Fibroblast of lung (primary cell): ENCODE data around the gene HAO2. TPM values are rescaled to one million over a fixed set of nuclear protein-coding genes. Genes with fewer than 3 reads are reported as not detected.

Source experiments
- DNase-seq, 2 donors: peaks; one replicate each; pipeline versions ENCODE4 v3.0.0 to v3.0.0-alpha.2; 2010; ENCODE audit warnings: low read depth in 2 of 2
- H2AFZ ChIP-seq: 2 replicates; pipeline ENCODE4 v1.5.1; 2012; ENCODE audit warnings: low read length, control low read depth, inconsistent platforms
- H3K27ac ChIP-seq: 2 replicates; pipeline ENCODE4 v1.5.1; 2011; ENCODE audit warnings: low read length, control low read depth; ENCODE audit not compliant: insufficient read depth
- H3K27me3 ChIP-seq: 2 replicates; pipeline ENCODE4 v1.5.1; 2011; ENCODE audit warnings: mild to moderate bottlenecking, low read length; ENCODE audit not compliant: control insufficient read depth, insufficient read depth
- H3K36me3 ChIP-seq: 2 replicates; pipeline ENCODE4 v1.5.1; 2011; ENCODE audit warnings: low read length; ENCODE audit not compliant: control insufficient read depth, insufficient read depth
- H3K4me1 ChIP-seq: 2 replicates; pipeline ENCODE4 v1.5.1; 2011; ENCODE audit warnings: low read length; ENCODE audit not compliant: control insufficient read depth, insufficient read depth; ENCODE audit errors: extremely low read depth
- H3K4me2 ChIP-seq: 2 replicates; pipeline ENCODE4 v1.5.1; 2011; ENCODE audit warnings: low read length, control low read depth; ENCODE audit not compliant: insufficient read depth; ENCODE audit errors: extremely low read depth
- H3K4me3 ChIP-seq, 4 experiments: fragments of 200-600 bp in 1 of 4; sonication (generic) in 1 of 4; replicated peaks in 1 of 4; 2 replicates each; pipeline ENCODE4 v1.5.1; 2011 to 2016; ENCODE audit warnings: low read length in 4 of 4, low read depth in 3 of 4, mild to moderate bottlenecking in 3 of 4, control low read depth in 2 of 4, inconsistent platforms in 1 of 4, mixed read lengths in 1 of 4; ENCODE audit not compliant: insufficient read depth in 1 of 4; ENCODE audit errors: control extremely low read depth in 1 of 4
- H3K79me2 ChIP-seq: 2 replicates; pipeline ENCODE4 v1.5.1; 2012; ENCODE audit warnings: mild to moderate bottlenecking, low read length, inconsistent platforms; ENCODE audit not compliant: control insufficient read depth, insufficient read depth
- H3K9ac ChIP-seq: 2 replicates; pipeline ENCODE4 v1.5.1; 2011; ENCODE audit warnings: mild to moderate bottlenecking, low read length, control low read depth; ENCODE audit not compliant: insufficient read depth
- H3K9me3 ChIP-seq: 2 replicates; pipeline ENCODE4 v1.5.1; 2012; ENCODE audit warnings: low read depth, low read length; ENCODE audit not compliant: control insufficient read depth, insufficient read depth
- H4K20me1 ChIP-seq: 2 replicates; pipeline ENCODE4 v1.5.1; 2011; ENCODE audit warnings: low read length; ENCODE audit not compliant: control insufficient read depth, insufficient read depth; ENCODE audit errors: extremely low read depth
- EZH2 ChIP-seq: IDR thresholded peaks from 2 replicates; pipeline ENCODE4 v1.5.1; 2012; ENCODE audit warnings: low read length, control low read depth, mild to moderate bottlenecking; ENCODE audit errors: missing control alignments
- polyA plus RNA-seq, 2 donors: library from polyadenylated mRNA; depleted of rRNA in 1 of 2; stranded (reverse) in 1 of 2; unstranded in 1 of 2; fragments of >200 nt; gene quantifications; 2 replicates each; pipeline ENCODE4 v1.2.1, GENCODE V29; 2011 to 2012; ENCODE audit warnings: missing spikeins in 1 of 2
- total RNA-seq: library from RNA; depleted of rRNA; stranded (reverse); fragments of >200 nt; gene quantifications from 2 replicates; pipeline ENCODE4 v1.2.1, GENCODE V29; 2014
- TF ChIP-seq, protein P1 (sequence below), 2 donors: IDR thresholded peaks in 1 of 2; conservative IDR thresholded peaks in 1 of 2; 1 replicate in 1 of 2; 2 replicates in 1 of 2; pipeline ENCODE4 v1.5.1; 2011 to 2012; ENCODE audit warnings: low read length in 2 of 2, control low read depth in 1 of 2, inconsistent platforms in 1 of 2, low read depth in 1 of 2, mild to moderate bottlenecking in 1 of 2

HAO2 gene
- total and polyA plus RNA-seq, 2 donors (not counting 1 experiment from before 2014, with no cell fraction given) = not detected

DNA sequence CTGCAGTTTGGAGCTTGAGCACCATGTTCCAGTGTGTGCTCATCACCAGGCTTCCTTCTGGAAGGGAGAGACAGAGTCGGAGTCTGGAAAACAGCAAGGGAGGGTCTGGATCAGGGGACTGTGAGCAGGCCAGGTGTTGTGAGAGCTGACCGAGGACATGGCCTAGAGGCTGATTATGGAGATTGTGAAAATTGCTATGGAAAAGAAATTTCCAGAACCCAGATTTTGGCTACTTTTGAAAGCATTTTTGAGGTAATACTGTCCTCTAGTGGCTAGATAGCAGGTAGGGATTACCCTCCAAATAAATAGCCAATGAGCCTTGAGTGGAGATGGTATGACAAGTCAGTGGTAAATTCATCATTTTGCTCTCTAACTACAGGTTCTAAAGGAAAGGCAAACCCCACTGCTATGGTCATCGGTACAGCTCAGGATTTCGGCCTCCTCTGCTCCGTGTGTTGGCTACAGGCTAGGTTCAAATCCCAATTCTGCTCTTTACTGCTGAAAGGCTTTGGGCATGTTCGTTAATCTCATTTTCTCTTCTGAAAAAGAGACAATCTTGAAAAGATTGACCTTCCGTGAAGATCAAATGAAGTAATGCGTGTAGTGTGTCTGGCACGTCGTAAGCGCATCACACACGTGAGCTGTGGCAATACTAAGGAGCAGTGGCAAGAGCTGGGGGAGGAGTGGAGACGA lies 1.0 kb upstream of the HAO2 start:
- Histone ChIP-seq H3K4me1 (no peaks in the 10 kb centered on the region), H2AFZ (no peak overlapping the region), H3K79me2 (no peaks in the 10 kb centered on the region), H3K36me3 (no peaks in the 10 kb centered on the region), H3K4me3 (no peak overlapping the region), H3K27ac (no peak overlapping the region), H3K4me2 (no peak overlapping the region), H3K27me3 (no peaks in the 10 kb centered on the region), H3K9me3 (no peaks in the 10 kb centered on the region), H4K20me1 (no peaks in the 10 kb centered on the region), H3K9ac (no peak overlapping the region)
- TF ChIP-seq, protein P1, sequence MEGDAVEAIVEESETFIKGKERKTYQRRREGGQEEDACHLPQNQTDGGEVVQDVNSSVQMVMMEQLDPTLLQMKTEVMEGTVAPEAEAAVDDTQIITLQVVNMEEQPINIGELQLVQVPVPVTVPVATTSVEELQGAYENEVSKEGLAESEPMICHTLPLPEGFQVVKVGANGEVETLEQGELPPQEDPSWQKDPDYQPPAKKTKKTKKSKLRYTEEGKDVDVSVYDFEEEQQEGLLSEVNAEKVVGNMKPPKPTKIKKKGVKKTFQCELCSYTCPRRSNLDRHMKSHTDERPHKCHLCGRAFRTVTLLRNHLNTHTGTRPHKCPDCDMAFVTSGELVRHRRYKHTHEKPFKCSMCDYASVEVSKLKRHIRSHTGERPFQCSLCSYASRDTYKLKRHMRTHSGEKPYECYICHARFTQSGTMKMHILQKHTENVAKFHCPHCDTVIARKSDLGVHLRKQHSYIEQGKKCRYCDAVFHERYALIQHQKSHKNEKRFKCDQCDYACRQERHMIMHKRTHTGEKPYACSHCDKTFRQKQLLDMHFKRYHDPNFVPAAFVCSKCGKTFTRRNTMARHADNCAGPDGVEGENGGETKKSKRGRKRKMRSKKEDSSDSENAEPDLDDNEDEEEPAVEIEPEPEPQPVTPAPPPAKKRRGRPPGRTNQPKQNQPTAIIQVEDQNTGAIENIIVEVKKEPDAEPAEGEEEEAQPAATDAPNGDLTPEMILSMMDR (conservative IDR thresholded peaks at IDR 0.05 in 1 of 2, IDR thresholded peaks at IDR 0.05 in 1 of 2; ENCODE audit: low read depth in 1 of 2, low read length in 2 of 2) = peak; percentile 98 to 99
- TF ChIP-seq EZH2 = no peak
- DNase-seq = peak; percentile 32 to 58

DNA sequence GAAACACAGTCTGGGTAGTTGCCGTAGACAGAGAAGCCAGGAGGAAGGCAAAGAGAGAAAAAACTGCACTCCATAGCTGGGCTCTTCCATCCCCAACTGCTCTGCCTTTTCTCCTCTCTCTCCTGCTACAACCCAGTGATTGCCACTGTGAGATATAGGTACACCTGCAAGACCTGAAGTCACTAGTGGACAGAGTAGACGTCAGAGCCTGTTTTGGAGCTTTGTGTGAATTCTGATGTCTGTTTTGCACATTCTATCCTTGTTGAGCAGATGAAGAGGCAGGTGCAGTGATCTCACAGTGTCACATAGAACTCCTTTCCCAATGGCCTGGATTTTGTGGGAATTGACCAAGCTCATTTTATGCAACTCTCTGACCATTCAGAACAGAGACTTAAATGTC lies 2.2 kb downstream of the HAO2 start:
- no peak for TF ChIP-seq EZH2
- TF ChIP-seq, protein P1 (conservative IDR thresholded peaks at IDR 0.05 in 1 of 2, IDR thresholded peaks at IDR 0.05 in 1 of 2; ENCODE audit: low read depth in 1 of 2, low read length in 2 of 2) = no peak
- H3K27me3 ChIP-seq = no peaks in the 10 kb centered on the region

DNA sequence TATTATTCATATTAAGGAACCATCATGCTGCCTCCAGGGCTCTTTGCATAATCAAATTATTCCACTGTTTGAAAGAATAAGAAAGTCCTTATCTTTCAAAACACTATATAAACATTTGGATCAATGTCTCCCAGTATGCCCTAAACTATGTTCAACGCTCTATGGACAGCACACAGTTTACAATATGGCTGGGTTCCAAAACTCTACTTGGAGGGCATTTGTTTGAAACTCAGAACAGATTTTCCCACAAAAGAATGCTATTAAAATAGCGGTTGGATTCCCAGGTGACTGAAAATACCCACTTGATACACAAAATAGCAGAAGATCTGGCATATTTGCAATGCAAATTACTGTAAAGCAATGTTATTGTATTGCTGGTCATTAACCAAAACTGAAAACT lies 3.2 kb downstream of the HAO2 start:
- H4K20me1 ChIP-seq = no peaks in the 10 kb centered on the region
- H3K9ac ChIP-seq = no peak overlapping the region
- H3K27me3 ChIP-seq = no peaks in the 10 kb centered on the region

More for the DNA sequence above, 2.2 kb downstream of the HAO2 start:
- Histone ChIP-seq H3K27ac (no peak overlapping the region), H3K4me3 (no peak overlapping the region), H3K36me3 (no peaks in the 10 kb centered on the region), H3K4me1 (no peaks in the 10 kb centered on the region), H3K4me2 (no peak overlapping the region), H4K20me1 (no peaks in the 10 kb centered on the region), H2AFZ (no peak overlapping the region), H3K9me3 (no peaks in the 10 kb centered on the region), H3K9ac (no peak overlapping the region), H3K79me2 (no peaks in the 10 kb centered on the region)
- DNase-seq = no peak

More for the DNA sequence above, 3.2 kb downstream of the HAO2 start:
- Histone ChIP-seq H3K4me1 (no peaks in the 10 kb centered on the region), H3K27ac (no peak overlapping the region), H3K4me2 (no peak overlapping the region), H3K79me2 (no peaks in the 10 kb centered on the region), H3K36me3 (no peaks in the 10 kb centered on the region), H3K9me3 (no peaks in the 10 kb centered on the region), H2AFZ (no peak overlapping the region), H3K4me3 (no peak overlapping the region)
- TF ChIP-seq, protein P1 (conservative IDR thresholded peaks at IDR 0.05 in 1 of 2, IDR thresholded peaks at IDR 0.05 in 1 of 2; ENCODE audit: low read depth in 1 of 2, low read length in 2 of 2) = no peak
- no peak for TF ChIP-seq EZH2
- DNase-seq = no peak
